ENCODE results near the gene FOXO1. TPM values are rescaled to one million over a fixed set of nuclear protein-coding genes. Genes with fewer than 3 reads are reported as not detected.
A peak's percentile ranks its signal among the peaks of the same experiment; 100 is the strongest.

Gene FOXO1
- total and polyA plus RNA-seq, 2 of the 13 experiments (the other 11 are each of a cell fraction or from before 2014, with no cell fraction given): 8.1 to 13.1 TPM

DNA sequence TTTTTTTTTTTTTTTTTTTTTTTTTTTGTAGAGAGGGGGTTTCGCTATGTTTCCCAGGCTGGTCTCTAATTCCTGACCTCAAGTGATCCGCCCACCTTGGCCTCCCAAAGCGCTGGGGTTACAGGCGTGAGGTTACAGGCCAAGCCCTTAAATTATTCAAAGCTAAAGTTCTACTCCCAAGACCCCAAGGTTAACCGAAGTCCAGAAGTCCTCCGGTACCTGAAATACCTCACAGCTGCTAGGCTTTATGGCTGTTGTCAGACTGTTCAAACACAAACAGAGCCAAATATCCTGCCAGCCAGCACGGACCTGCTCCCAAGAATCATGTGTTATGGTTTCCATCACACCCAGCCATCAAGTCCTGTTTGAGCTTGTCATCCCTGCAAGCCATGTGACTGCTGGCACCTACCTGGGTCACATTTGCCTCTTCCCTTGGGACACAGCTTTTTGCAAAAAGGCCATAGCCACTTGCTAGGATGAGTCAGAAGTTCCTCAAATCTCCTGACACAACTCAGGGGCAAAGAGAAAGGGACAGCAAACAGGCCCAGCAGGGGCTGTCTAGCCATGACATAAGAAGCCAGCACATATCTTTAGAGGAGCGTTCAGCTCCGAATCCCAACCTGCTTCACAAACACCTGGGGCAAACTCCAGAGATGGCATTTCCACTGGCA lies 129.9 kb downstream of the FOXO1 start (continued):
- TF ChIP-seq ZNF784 (CRISPR knock-in tag; IDR thresholded peaks at IDR 0.05; ENCODE audit: borderline replicate concordance) (no peak), DZIP1 (CRISPR knock-in tag; IDR thresholded peaks at IDR 0.05) (peak; percentile 46; the same call in 1 of the 2 replicates), ZNF577 (CRISPR knock-in tag; IDR thresholded peaks at IDR 0.05; ENCODE audit: borderline replicate concordance, low read depth) (no peak), TEF (CRISPR knock-in tag; IDR thresholded peaks at IDR 0.05) (no peak), PCBP1 (IDR thresholded peaks at IDR 0.05; ENCODE audit: borderline replicate concordance, low read depth, low read length) (no peak), ZSCAN22 (CRISPR knock-in tag; IDR thresholded peaks at IDR 0.05) (no peak), FOXP1 (IDR thresholded peaks at IDR 0.05) (no peak), FOXP1 (CRISPR knock-in tag; IDR thresholded peaks at IDR 0.05) (peak; percentile 73; the same call in 1 of the 2 replicates), CREBL2 (CRISPR knock-in tag; IDR thresholded peaks at IDR 0.05; ENCODE audit: borderline replicate concordance) (no peak), CBX1 (IDR thresholded peaks at IDR 0.05; ENCODE audit: low read depth) (no peak), ZNF891 (CRISPR knock-in tag; IDR thresholded peaks at IDR 0.05) (no peak), ZNF501 (CRISPR knock-in tag; IDR thresholded peaks at IDR 0.05) (peak; percentile 36), ZNF850 (CRISPR knock-in tag; conservative IDR thresholded peaks at IDR 0.05) (no peak), NCOA2 (CRISPR knock-in tag; IDR thresholded peaks at IDR 0.05) (peak; percentile 64; the same call in 1 of the 2 replicates), ZNF138 (CRISPR knock-in tag; IDR thresholded peaks at IDR 0.05; ENCODE audit: low read depth) (no peak), HMG20A (CRISPR knock-in tag; IDR thresholded peaks at IDR 0.05; ENCODE audit: borderline replicate concordance) (peak; percentile 67; the same call in 1 of the 2 replicates)
- TF ChIP-seq, protein P1, sequence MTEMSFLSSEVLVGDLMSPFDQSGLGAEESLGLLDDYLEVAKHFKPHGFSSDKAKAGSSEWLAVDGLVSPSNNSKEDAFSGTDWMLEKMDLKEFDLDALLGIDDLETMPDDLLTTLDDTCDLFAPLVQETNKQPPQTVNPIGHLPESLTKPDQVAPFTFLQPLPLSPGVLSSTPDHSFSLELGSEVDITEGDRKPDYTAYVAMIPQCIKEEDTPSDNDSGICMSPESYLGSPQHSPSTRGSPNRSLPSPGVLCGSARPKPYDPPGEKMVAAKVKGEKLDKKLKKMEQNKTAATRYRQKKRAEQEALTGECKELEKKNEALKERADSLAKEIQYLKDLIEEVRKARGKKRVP (CRISPR knock-in tag; IDR thresholded peaks at IDR 0.05): no peak
- TF ChIP-seq, protein P2, sequence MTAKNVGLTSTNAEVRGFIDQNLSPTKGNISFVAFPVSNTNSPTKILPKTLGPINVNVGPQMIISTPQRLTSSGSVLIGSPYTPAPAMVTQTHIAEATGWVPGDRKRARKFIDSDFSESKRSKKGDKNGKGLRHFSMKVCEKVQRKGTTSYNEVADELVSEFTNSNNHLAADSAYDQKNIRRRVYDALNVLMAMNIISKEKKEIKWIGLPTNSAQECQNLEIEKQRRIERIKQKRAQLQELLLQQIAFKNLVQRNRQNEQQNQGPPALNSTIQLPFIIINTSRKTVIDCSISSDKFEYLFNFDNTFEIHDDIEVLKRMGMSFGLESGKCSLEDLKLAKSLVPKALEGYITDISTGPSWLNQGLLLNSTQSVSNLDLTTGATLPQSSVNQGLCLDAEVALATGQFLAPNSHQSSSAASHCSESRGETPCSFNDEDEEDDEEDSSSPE (CRISPR knock-in tag; IDR thresholded peaks at IDR 0.05): no peak
- TF ChIP-seq, protein P3, sequence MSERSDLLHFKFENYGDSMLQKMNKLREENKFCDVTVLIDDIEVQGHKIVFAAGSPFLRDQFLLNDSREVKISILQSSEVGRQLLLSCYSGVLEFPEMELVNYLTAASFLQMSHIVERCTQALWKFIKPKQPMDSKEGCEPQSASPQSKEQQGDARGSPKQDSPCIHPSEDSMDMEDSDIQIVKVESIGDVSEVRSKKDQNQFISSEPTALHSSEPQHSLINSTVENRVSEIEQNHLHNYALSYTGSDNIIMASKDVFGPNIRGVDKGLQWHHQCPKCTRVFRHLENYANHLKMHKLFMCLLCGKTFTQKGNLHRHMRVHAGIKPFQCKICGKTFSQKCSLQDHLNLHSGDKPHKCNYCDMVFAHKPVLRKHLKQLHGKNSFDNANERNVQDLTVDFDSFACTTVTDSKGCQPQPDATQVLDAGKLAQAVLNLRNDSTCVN (CRISPR knock-in tag; IDR thresholded peaks at IDR 0.05; ENCODE audit: borderline replicate concordance): peak; percentile 24; the same call in 1 of the 2 replicates
- TF ChIP-seq, protein P4, sequence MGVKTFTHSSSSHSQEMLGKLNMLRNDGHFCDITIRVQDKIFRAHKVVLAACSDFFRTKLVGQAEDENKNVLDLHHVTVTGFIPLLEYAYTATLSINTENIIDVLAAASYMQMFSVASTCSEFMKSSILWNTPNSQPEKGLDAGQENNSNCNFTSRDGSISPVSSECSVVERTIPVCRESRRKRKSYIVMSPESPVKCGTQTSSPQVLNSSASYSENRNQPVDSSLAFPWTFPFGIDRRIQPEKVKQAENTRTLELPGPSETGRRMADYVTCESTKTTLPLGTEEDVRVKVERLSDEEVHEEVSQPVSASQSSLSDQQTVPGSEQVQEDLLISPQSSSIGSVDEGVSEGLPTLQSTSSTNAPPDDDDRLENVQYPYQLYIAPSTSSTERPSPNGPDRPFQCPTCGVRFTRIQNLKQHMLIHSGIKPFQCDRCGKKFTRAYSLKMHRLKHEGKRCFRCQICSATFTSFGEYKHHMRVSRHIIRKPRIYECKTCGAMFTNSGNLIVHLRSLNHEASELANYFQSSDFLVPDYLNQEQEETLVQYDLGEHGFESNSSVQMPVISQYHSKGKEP (CRISPR knock-in tag; IDR thresholded peaks at IDR 0.05): no peak
